ENCODE measurements around the gene FAM222A. TPM values are rescaled to one million over a fixed set of nuclear protein-coding genes. Genes with fewer than 3 reads are reported as not detected.

The FAM222A gene
- total and polyA plus RNA-seq, 2 of the 8 experiments (the other 6 are each of a cell fraction or from before 2014, with no cell fraction given), result 0.94 to 1.1 TPM

GRCh38 chr12:109717390-109718357 is 4.0 kb downstream of the FAM222A start:
- H2BK20ac ChIP-seq (ENCODE audit: low read length), result peak overlapping the region; percentile 29; the same call in 1 of the 2 replicates
- peaks cover 2 to 10% of the 10 kb centered on the region in 2 experiments for H4K20me1 ChIP-seq (replicated peaks in 1 of 2; ENCODE audit: control insufficient read depth in 1 of 2, insufficient read depth in 2 of 2, low read length in 2 of 2)
- H3K23me2 ChIP-seq (ENCODE audit: low read depth, low read length), result peaks cover 10% of the 10 kb centered on the region; the same call in 1 of the 2 replicates
- H3K79me2 ChIP-seq (ENCODE audit: control insufficient read depth in 1 of 2, insufficient read depth in 2 of 2, low read length in 2 of 2), result no peaks in the 10 kb centered on the region
- no peak overlapping the region for H4K91ac ChIP-seq (replicated peaks; ENCODE audit: insufficient read length, low read length)
- H3K9me3 ChIP-seq (ENCODE audit: insufficient read depth in 2 of 2, low read depth in 1 of 2, low read length in 1 of 2), result no peaks in the 10 kb centered on the region
- 0 out of 2 replicates have a peak overlapping the region, but pooled peaks have one; percentile 39 for H4K8ac ChIP-seq (ENCODE audit: extremely low read depth, insufficient read depth, low read length)
- WGBS, 2 experiments (ENCODE audit: extremely low coverage in 1 of 2, insufficient coverage in 1 of 2, insufficient read length in 1 of 2, insufficient replicate concordance in 2 of 2, low coverage in 1 of 2, low lambda C conversion rate in 2 of 2, missing lambda C conversion rate in 1 of 2), result 70% methylated on average over 17 of the region's 18 CpGs; no CpG with 5 or more reads in 1 of the 2 experiments
- H2BK5ac ChIP-seq (ENCODE audit: low read depth, low read length), result no peak overlapping the region
- no peak overlapping the region for H2BK120ac ChIP-seq (replicated peaks; ENCODE audit: low read depth, low read length)
- ChIA-PET POLR2A (ENCODE audit: partially characterized antibody) (interaction anchor here (1.1 kb wide), 1 partner anchor 10 kb away, joined by 3 read pairs; no protein-coding TSS in a partner anchor), CTCF (ENCODE audit: partially characterized antibody) (interaction anchor here (0.6 to 7.4 kb wide), 15 partner anchors 8 to 142 kb away, joined by 3 to 64 read pairs (median 5); no protein-coding TSS in a partner anchor)
- no peak overlapping the region; the same call in 1 of the 2 replicates for H2AK5ac ChIP-seq (ENCODE audit: low read depth, low read length)
- H3K14ac ChIP-seq (ENCODE audit: insufficient read length), result no peak overlapping the region
- no peak for TF ChIP-seq CHD1 (IDR thresholded peaks at IDR 0.05; ENCODE audit: low read depth, low read length)
- TF ChIP-seq KDM1A (IDR thresholded peaks at IDR 0.05; ENCODE audit: borderline replicate concordance, low read length), result peak; percentile 82
- H3K18ac ChIP-seq (ENCODE audit: extremely low read depth, low read length), result peak overlapping the region; percentile 51; the same call in 1 of the 2 replicates
- H3K9ac ChIP-seq (replicated peaks in 1 of 4; ENCODE audit: extremely low read depth in 1 of 4, low read depth in 3 of 4, low read length in 3 of 4), result no peak overlapping the region
- H3K4me1 ChIP-seq (replicated peaks in 1 of 4; ENCODE audit: control insufficient read depth in 3 of 4, insufficient read depth in 4 of 4, low read length in 3 of 4), result peaks cover 3 to 37% (median 16%) of the 10 kb centered on the region in 4 experiments
- no peak for DNase-seq (ENCODE audit: low read depth in 1 of 2, low spot score in 2 of 2)
- H2BK12ac ChIP-seq (ENCODE audit: low read depth, low read length), result peak overlapping the region; percentile 72; the same call in 1 of the 2 replicates
- H3K4me3 ChIP-seq (ENCODE audit: extremely low read depth in 1 of 4, insufficient read depth in 2 of 4, low read depth in 3 of 4, low read length in 4 of 4), result peak overlapping the region in 2 of 4 experiments; percentile 10 to 47; a peak in 2 of 8 replicates
- H3K27me3 ChIP-seq (replicated peaks in 1 of 4; ENCODE audit: control insufficient read depth in 3 of 4, extremely low read depth in 1 of 4, insufficient read depth in 3 of 4, low read length in 3 of 4), result peaks cover 4 to 41% (median 39%) of the 10 kb centered on the region in 4 experiments
- H4K5ac ChIP-seq (ENCODE audit: insufficient read length, low read depth, low read length), result no peak overlapping the region
- FAIRE-seq, result no peak
- H2BK15ac ChIP-seq (ENCODE audit: low read length), result peak overlapping the region; percentile 88; the same call in 1 of the 2 replicates
- H2AFZ ChIP-seq (ENCODE audit: low read length), result no peak overlapping the region
- H3K23ac ChIP-seq (ENCODE audit: insufficient read length), result no peak overlapping the region
- no peak overlapping the region for H3K4ac ChIP-seq (replicated peaks; ENCODE audit: insufficient read length, low read depth, low read length)
- H3K79me1 ChIP-seq (ENCODE audit: low read depth, low read length), result no peaks in the 10 kb centered on the region
- peak overlapping the region; percentile 59 to 67 for H3K4me2 ChIP-seq (ENCODE audit: insufficient read depth in 1 of 2, low read depth in 2 of 2, low read length in 2 of 2)
- no peak overlapping the region for H3K27ac ChIP-seq (ENCODE audit: low read depth, low read length)
- no peaks in the 10 kb centered on the region for H3K36me3 ChIP-seq (ENCODE audit: control insufficient read depth in 2 of 4, insufficient read depth in 4 of 4, low read length in 3 of 4)
- H3K56ac ChIP-seq (replicated peaks; ENCODE audit: insufficient read length, low read depth, low read length), result no peak overlapping the region
